Epithelial cell of esophagus (primary cell): ENCODE results near the gene FBXO8.

Experiments
- DNase-seq: peaks from one replicate; pipeline ENCODE4 v3.0.0; 2010; ENCODE audit warnings: low read depth
- H3K4me3 ChIP-seq: 2 replicates; pipeline ENCODE4 v1.5.1; 2011; ENCODE audit warnings: mild to moderate bottlenecking, low read length, control low read depth
- TF ChIP-seq, protein P1 (sequence below): IDR thresholded peaks from 2 replicates; pipeline ENCODE4 v1.5.1; 2011; ENCODE audit warnings: low read depth, mild to moderate bottlenecking, low read length, control low read depth, inconsistent platforms; ENCODE audit not compliant: insufficient read depth; ENCODE audit errors: missing control alignments

FBXO8 gene

GRCh38 chr4:174230680-174231079 lies 52.8 kb downstream of the FBXO8 start:
- TF ChIP-seq, protein P1, sequence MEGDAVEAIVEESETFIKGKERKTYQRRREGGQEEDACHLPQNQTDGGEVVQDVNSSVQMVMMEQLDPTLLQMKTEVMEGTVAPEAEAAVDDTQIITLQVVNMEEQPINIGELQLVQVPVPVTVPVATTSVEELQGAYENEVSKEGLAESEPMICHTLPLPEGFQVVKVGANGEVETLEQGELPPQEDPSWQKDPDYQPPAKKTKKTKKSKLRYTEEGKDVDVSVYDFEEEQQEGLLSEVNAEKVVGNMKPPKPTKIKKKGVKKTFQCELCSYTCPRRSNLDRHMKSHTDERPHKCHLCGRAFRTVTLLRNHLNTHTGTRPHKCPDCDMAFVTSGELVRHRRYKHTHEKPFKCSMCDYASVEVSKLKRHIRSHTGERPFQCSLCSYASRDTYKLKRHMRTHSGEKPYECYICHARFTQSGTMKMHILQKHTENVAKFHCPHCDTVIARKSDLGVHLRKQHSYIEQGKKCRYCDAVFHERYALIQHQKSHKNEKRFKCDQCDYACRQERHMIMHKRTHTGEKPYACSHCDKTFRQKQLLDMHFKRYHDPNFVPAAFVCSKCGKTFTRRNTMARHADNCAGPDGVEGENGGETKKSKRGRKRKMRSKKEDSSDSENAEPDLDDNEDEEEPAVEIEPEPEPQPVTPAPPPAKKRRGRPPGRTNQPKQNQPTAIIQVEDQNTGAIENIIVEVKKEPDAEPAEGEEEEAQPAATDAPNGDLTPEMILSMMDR, result no peak
- no peak for DNase-seq
- H3K4me3 ChIP-seq, result no peak overlapping the region

DNA sequence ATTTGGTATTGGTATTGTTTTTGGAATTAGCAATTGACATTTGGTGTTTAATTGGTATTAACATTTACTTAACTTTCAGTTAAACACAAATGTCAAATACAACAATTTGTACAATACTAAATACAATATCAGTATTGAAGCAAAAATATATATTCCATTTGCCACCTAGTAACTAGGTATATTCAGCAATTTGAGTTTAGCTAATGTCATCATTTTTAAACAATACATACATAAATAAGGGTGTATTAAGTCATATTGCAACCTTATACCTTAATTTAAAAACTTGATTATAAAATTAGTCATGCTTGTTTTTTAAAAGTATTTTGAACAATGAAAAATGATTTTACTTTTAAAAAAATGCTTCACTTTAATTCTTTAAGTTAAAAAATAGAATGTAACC lies 53.3 kb downstream of the FBXO8 start:
- TF ChIP-seq, protein P1, result no peak
- DNase-seq, result no peak
- H3K4me3 ChIP-seq, result no peak overlapping the region

DNA sequence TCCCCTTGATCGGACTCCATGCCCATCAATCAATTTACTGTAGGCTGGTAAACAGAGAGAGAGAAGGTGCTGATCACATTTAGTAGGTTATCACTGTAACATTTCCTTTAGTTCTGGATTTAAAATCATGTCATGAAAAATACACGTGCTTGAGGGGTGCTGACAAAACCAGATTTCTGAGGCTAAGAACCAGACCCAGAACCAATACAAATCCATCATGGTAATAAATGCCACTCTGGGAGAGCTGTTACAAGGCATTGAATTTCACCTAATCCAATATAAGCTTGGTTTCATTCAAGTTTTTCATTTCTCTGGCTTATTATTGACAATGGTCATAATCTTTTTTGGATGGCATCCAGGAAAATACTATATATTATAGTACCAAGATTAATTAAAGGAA lies 54.5 kb downstream of the FBXO8 start:
- no peak overlapping the region for H3K4me3 ChIP-seq
- DNase-seq, result no peak
- TF ChIP-seq, protein P1, result no peak

DNA sequence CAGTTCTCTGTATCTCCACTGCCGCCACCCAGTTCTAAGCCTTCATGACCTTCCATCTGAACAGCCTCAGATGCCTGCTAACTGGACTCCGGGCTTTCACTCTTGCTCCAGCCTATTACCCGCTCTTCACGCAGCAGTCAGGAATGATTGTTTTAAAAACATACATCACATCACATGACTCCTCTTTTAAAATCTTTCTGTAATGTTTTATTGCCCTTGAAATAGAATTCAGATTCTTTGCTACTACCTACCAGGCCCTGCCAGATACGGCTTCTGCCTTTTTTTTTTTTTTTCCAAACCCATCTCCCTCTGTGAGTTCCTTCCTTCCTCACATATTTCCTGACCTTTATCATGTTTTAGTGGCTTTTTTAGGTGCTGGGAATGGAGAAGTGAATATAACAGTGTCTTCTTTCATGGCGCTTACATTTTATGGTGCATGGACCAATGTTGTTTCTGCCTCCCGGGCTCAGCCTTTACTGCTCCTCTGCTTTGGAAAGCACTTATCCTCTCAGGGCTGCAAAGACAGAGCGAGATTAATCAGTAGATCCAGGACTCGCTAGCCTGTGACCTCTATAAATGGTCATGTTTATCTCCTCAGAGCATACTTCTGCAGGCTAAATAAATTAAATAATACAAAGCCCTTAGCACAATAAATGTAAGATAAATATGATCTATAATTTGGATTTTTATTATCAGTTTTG lies 58.0 kb downstream of the FBXO8 start:
- TF ChIP-seq, protein P1, result no peak
- no peak overlapping the region for H3K4me3 ChIP-seq
- no peak for DNase-seq

GRCh38 chr4:174224550-174224949 lies 58.9 kb downstream of the FBXO8 start:
- no peak overlapping the region for H3K4me3 ChIP-seq
- no peak for DNase-seq

GRCh38 chr4:174222266-174222872 lies 61.1 kb downstream of the FBXO8 start:
- DNase-seq, result peak; percentile 42
- TF ChIP-seq, protein P1, result peak; percentile 80
- no peak overlapping the region for H3K4me3 ChIP-seq

More at GRCh38 chr4:174224550-174224949, 58.9 kb downstream of the FBXO8 start:
- TF ChIP-seq, protein P1, result no peak
